Cerebellar cortex (tissue), 1 donor: ENCODE results near the gene RYR3.

Experiments used
- DNase-seq: peaks from one replicate; pipeline ENCODE4 v3.0.0-alpha.2; 2015; ENCODE audit warnings: low spot score

The RYR3 gene

DNA sequence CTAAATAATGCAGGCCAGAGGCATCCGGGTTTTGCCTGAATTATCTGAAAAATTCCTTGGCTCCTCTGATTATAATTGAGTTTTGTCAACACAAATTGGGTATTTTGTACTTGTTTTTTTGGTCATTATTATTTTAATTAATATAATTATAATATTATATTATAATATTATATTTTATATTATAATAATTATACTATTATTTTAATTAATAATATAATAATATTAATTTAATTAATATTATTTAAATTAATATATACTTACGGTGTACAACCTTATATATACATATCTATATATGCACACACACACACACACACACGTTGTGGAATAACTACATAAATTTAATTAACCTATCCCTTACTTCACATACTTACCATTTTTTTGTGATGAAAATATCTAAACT, 73.5 kb downstream of the RYR3 start:
- no peak for DNase-seq

DNA sequence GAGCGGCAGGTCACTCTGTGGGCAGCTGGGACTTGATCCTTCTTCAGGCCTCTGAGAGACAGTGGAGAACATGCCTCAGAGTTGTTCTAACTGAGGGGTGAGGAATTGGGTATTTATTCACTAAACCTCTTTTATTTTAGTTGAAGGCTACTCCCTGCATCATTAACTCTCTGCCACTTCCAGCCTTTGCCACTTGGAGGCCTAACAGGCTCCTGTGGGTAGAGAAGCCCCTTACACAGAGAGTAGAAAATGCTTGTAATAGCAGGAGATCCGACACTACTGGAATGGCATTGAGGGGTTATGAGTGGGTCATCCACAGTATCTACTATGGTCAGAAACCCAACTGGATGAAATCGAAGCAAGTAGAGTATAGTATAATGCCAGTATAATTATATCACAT, 81.7 kb downstream of the RYR3 start:
- no peak for DNase-seq

DNA sequence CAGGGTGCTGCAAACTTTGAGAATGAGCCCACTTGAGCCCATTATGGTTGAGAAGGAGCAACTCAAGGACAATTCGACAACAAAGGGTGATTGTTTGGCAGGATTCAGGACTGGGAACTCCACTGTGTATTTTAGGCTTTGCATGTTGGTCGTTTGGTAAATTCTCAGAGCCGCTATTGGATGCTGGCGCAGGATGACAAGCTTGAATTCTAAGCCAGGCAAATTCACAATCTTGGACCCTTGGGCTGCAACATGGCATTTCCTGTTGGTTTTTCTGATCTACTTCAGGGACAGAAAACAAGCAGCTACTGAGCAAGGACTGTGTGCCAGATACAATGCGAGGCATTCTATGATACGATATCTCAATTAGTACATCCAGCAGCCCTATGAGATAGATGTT, 82.8 kb downstream of the RYR3 start:
- no peak for DNase-seq

DNA sequence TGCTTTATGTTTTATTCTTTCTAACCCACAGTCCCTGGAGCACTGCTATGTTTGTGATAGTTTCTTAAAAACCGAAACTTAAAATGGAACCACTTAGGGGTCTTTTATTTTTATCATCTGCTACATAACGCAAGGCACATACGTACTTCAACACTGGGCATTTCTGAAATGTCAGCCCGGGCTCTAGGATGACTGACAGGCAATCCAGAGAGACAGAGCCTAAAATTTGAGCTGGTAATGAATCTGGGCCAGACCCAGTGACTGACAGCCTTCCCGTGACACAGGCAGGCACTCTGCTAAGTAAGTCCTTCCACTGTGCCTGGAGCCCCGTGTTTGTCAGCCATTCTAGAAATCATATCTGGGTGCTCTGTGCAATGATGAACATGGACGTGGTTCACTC, 84.6 kb downstream of the RYR3 start:
- DNase-seq = no peak

DNA sequence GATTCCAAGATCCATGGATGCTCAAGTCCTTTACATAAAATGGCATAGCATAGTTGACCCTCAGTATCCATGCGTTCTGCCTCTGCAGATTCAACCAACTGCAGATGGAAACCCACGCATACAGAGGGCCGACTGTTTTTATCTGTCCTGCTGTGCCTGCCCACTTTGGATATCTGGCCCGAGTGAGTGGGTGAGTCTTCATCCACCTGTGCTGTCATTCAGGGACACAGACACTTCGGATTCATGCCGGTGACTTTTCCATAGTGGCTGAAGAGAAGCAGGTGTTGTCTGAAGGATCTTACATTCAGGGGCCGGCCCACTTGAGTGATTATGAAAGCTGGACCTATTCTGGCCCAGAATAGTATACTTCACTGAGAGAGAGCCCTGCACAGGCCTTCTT, 85.1 kb downstream of the RYR3 start:
- DNase-seq = no peak

DNA sequence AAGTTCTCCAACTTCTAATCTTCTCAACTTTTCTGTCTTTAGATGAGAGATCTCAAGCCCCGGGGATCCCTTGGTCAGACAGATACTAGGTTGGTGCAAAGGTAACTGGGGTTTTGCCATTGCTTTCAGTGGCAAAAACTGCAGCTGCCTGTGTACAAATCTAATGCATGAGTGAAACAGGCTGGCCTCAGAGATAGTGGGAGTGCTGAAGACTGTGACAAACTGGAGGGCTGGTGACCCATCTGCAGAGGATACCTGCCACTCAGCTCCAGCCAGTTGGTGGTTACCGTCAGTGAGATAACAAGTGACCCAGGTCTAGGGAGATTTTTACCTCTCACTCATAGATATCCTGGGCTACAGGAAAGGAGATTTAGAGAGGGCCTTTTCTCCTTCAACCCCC, 85.7 kb downstream of the RYR3 start:
- no peak for DNase-seq

DNA sequence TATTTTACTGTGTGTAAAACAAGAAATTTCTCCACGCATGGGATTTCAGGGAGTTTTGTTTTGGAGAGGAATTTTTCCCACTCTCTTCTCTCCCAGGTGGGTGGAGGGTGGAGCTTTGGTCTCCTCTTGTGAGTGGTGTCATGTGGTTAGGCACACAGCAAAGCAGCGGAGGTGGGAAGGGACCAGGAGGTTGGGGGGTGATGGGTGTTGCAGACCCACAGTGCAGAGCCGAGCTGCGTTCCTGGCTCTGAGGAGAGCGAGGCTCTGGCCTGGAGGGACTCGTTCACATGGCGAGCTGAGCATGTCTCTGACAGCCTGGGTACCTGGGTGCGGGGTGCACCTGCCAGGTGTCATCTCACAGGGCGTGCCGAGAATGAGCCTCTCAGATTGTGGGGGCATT, 87.8 kb downstream of the RYR3 start:
- DNase-seq = no peak

DNA sequence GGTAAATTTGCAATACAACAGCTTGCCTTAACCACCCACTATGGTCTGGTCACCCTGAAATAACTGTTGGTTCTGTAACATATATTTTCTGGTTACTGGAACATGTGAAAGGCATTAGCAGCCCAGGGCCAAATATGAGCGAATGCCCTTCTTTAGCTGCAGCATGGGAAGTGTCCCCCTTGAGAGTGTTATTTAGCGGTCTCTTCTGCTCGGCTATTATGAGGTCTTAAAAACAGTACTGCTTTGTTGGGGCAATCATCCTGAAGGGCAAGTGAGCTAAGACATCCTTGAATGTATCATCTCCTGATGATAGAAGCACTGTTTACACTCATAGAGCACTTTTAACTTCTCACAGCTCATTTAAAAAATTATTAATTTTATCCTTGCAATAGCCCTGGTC, 90.2 kb downstream of the RYR3 start:
- DNase-seq = no peak

DNA sequence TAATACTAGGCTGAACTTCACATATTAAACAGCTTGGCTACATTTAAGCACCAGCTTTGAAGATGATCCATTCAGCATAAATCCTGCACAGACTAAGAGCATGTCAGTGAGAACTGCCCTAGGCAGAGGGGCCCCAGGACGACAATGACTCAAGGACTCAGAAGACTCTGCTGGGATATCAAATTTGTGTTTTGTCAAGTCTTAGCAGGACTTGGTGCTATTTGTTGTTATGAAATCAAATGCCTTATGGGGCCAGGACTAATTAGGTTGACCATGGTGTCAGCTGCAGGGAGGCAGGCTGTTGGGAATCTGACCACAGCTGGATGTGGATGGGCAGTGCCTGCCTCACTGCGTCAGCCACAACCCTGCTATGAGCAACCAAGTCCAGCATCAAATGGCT, 91.8 kb downstream of the RYR3 start:
- DNase-seq = no peak

DNA sequence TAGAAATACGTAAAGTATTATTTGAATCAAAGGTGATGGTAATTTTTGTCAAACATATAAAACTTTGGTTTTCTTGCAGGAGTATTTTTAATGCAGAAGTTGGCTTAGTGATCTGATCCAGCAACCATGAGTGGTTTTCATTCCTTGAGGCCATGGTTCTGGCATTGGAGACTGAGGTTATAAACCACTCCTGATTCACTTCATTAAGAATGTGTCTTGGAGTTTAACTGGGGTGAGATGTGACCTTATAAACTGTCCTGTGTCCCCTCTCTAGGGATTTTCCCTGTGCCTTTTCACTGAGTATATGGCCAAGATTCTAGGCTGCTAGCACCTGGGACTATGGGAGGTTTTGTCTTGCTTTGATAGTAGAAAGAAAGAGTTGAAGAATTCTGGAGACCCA, 94.3 kb downstream of the RYR3 start:
- no peak for DNase-seq

DNA sequence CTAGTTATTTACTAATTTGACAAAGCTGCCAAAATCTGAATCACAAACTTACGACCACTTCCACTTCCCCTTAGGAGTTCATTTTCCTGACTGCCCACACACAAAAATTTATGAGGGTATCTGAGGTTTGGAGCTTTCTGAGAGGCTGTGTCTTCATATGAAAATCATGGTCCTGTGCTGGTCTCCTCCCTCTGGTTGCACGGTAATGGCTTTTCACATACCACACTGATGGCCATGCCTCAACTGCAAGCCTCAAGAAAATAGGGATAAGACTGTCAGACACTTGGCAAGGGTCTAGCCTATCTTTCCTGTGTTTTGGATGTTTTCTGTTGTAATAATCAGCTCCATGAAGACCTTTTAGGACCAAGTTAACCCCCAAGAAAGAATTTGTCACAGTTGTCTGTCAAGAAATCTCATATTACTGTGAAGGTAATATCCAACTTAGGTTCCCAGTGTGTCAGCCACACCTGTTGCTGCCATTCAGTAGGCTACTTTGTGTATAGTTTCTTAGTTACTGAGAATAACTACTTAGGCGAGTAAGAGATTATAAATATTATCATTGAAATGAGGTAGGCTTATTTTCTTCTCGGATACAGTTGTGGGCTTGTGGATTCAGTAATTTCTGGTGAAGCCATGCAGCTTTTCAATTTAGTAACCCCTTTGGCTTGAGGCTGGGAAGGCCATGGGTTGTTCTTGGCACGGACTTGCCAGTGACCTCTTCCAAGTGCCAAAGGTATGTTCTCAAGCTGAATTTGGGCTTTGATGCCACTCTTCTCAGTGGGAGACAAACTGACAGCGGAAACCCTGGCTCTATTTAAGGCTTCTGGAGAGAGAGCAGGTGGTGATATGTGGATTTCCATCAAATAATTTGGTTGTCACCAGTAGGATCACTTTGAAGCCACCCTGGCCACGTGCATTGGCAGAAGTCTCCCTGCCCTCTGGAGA, 101.1 kb downstream of the RYR3 start:
- no peak for DNase-seq

DNA sequence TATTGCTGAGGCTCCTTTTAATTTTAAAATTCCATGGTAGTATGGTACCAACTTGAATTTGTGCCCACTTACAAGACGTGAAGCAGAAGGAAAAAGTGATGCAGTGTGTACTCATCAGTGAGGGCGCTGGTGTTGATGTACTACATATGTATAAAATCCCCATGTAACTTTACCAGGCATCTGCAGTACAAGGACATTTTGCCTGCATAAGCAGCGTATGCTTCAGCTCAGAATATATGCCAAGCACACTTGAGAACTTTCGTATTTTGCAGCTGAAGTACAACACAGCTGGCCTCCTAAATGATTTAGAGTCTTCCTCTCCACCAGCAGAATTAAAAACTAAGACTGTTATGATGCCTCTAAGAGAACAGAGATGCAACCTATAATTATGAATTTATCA, 108.9 kb downstream of the RYR3 start:
- DNase-seq = no peak

DNA sequence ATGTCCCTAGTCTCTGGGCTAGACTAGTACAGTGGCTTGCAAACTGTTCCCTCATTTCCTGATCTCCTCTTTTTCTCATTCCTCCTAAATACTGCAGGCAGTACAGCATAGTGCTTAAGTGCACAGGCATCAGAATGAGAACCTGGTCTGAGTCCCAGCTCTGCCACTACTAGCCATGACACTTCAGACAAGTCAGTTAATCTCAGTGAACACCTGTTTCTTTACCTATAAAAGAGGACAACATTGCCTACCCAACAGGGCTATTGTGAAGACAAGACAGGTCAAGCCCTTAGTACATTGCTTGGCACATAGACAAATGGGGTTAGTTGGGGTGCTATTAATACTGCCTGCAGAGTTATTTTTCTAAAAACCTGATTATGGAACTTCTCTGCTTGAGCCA, 113.3 kb downstream of the RYR3 start:
- DNase-seq = no peak

DNA sequence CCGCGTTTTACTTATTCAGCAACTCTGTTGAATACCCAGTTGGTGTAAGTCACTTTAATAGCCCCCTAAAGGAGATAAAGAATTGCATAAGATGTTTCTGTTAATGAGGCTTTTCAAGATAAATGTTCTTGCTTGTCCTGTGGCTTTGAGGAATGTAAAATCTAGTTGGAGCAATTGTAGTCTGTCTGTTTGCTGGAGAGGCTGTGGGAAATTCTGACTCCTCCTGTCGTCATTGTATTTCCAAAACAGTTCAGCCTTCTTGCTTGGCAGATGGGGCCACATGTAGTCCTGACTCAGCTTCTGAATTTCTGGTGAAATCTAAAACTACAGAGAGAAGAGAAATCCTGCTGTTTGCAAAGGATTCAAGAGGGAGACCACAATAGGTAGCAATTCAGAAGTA, 114.4 kb downstream of the RYR3 start:
- DNase-seq = no peak

DNA sequence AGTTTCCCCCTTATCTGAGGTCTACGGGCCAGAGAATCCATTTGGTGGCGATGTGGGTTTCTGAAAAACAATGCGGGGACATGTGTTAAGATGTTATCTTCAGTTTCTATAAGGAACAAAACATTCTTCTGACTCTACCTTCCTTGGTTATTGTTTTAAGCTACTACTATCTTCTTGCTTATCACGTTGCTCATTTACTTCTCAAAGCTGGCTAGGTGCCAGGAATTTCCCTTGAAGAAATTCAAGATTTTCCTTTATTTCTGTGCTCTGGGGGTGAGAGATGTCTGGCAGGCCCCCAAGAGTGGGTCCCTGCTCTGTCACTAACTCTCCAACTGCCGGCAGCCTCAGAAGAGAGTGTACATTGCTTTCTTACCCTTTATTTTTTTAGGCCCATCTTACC, 119.8 kb downstream of the RYR3 start:
- DNase-seq = no peak

DNA sequence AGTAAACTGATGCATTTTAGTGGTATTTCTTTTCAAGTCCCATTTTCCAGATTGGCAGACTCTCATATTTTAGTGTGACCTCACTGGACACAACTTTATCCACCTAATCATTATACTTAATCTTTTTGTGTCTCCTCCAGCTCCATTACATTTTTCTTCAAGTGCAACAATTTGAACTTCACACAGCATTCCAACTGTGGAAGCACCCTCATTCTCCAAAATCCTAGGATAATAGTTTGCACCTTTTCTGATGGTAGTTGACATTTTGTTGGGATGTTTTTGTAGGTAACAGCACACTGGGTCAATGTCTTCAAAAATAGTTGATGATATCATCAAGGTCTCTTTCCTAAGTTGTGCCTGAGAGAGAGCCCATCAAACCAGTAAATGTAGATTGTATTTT, 123.1 kb downstream of the RYR3 start:
- no peak for DNase-seq

DNA sequence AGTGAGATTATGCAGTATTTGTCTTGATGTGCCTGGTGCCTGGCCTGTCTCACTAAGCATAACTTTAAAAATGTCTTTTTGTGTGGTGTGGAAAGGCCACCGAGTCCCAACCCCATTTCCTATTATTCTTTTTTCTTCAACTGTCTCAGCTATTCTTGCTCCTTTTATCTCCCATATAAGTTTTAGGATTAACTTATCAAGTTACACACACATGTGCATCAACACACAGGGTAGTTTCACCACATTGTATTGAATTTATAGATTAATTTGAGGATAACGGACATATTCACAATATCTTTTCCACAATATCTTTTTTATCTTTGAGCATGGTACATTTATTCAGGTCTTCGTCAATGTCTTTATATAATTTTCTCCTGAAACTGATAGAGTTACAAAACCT, 127.6 kb downstream of the RYR3 start:
- DNase-seq = no peak

DNA sequence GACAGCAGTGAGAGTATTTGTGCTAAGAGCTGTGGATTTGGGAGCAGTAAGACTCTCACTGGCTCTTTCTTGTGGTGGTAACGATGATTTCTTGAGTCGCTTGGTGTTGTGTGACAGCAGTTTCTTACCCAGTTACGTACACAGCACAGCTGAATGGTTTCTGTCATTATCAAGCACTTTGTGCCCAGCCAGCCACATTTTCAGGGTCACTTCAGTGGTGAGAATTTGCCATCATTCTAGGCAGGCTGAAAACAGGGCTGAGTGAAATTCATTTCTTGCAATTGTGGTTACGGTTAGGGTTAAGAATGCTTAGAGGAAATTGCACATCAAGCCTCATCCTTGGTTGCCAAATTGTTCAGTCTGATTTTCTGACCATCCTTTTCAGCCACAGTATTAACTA, 130.1 kb downstream of the RYR3 start:
- DNase-seq = no peak

DNA sequence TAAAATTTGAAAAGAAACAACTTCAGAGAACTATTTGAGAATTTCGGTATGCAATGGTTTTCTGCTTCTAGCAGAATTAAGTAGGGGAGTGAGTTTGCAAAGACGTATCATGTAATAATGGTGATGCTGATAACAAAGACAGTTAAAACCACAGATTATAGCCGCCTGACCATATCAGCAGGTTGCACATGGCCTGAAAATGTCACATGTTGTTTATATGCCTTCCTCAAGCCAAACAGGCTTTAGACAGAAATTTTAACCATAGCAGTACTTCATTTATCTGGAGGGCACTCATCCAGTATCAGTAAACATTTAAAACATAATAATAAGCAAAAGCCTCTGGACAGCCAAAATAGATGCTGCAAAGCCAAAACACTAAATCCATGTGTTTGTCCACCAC, 131.7 kb downstream of the RYR3 start:
- no peak for DNase-seq

DNA sequence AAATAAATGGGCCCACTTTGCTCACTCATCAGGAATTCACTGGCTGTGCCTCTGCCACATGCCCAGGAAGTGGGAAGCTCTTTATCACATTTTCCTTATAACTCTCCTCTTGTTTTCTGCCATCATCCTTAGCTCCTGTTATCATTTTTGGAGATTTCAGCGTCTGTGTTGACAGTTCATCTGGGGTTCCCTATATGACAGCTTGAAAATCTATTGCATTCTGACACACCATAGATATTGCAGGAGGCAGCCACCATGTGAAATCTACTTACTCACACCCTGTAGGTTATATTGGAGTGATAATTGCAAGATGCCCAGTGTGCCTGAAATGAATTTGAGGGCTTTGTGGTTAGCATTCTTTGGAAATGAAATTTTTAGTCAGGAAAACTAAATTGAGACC, 132.9 kb downstream of the RYR3 start:
- no peak for DNase-seq

DNA sequence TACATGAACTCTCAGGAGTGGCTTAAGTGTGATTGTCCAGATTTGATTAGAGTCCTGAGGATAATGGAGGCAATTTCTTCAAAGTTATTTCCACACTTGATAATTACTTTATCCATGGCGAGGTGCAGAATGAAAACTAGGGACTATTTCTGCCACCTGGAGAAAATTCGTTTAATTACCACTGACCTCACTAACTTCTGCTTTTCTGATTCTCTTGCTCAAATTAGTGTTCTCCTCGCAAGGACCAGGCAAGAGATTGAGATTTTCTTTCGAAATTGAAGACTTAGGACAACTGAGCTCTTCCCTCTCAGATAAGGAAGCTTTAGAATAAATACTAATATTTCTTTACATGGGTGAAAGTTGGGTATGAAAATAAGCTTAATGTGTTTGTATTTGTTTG, 135.2 kb downstream of the RYR3 start:
- no peak for DNase-seq

DNA sequence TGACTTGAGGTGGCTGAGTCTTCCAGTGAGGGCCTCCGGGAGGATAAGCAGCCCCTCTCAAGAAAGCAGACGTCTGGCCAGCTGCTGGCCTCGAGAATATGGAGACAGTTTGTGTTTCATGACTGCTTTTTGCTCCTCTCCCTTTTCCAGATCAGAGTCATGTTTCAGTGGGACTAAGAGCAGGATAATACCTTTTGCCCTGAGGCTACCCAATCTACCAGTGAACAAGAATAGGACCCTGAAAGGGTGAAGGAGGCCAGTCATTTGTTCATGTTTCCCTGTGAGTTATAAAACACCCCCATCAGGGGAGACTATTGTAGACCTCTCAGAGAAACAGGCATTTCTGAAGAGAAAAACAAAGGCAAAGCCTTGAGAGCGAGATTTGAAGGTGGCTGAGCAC, 137.4 kb downstream of the RYR3 start:
- no peak for DNase-seq

DNA sequence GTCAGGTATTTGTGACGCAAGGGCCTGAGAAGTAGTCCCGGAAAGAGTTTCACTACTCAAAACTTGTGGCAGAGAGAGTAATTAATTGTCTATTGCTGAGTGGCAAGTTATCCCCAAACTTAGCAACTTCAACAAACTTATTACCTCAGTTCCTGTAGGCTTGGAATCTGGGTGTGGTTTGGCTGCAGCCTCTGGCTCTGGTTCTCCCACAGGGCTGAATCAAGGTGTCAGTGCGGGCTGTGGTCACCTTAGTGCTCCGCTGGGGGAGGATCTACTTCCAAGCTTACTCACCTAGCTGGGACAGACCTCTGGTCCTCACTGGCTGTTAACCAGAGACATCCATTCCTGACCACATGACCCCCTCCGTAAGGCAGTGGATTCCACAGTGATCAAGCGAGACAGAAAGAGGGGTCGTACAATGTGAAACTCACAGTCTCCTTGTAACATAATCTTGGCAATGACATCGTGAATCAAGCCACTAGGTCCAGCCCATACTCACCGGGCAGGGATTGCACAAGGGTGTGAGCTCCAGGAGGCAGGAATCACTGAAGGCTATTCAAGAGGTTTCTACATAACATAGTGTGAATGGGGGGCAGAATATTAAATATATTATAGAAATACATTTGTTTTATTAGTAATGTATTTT, 138.3 kb downstream of the RYR3 start:
- DNase-seq = no peak

DNA sequence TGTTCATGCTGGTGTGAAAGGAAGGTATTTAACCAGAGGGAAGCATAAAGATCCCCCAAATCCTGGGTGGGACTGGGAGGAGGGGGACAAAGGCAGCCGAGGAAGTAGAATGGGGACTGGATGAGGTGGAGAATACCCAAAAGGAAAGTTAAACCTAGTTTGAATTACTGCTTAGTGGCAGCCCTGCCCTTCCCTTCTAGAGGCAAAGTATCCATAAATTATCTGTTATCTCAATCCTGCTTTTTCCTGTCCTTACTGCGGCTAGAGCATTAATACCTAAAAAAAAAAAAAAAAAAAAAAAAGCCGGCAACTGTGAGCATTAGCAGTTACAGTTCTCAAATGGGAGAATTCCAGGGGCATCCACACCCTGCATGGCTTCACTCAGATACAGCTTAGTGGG, 139.0 kb downstream of the RYR3 start:
- DNase-seq = no peak
